K562 (cell line): ENCODE measurements around the gene PIM3. TPM values are rescaled to one million over a fixed set of nuclear protein-coding genes. Genes with fewer than 3 reads are reported as not detected.

Experiments
- CAMTA2 ChIP-seq: fragments of 250-450 bp; sonication (Bioruptor Pico); conservative IDR thresholded peaks from 2 replicates; pipeline ENCODE4 v1.5.1; 2022
- CHD4 ChIP-seq: fragments of 200-600 bp; sonication (generic); IDR thresholded peaks from 3 replicates; pipeline ENCODE4 v1.6.1; 2012; ENCODE audit warnings: low read depth, mild to moderate bottlenecking, mixed read lengths, low read length, inconsistent platforms; ENCODE audit not compliant: insufficient read depth, insufficient replicate concordance, poor library complexity, severe bottlenecking
- CTCFL ChIP-seq: IDR thresholded peaks from 2 replicates; pipeline ENCODE4 v1.6.1; 2011; ENCODE audit warnings: borderline replicate concordance, low read depth, mild to moderate bottlenecking, moderate library complexity, low read length; ENCODE audit not compliant: insufficient read depth, poor library complexity, severe bottlenecking
- DNMT1 ChIP-seq: fragments of 450-650 bp; IDR thresholded peaks from 2 replicates; pipeline ENCODE4 v1.6.1; 2016; ENCODE audit warnings: antibody characterized with exemption, mild to moderate bottlenecking
- GTF2B ChIP-seq: IDR thresholded peaks from 2 replicates; pipeline ENCODE4 v1.6.1; 2011; ENCODE audit not compliant: insufficient read length; ENCODE audit errors: extremely low read depth
- HEY1 ChIP-seq: fragments of 250-450 bp; sonication (Bioruptor Pico); IDR thresholded peaks from 2 replicates; pipeline ENCODE4 v1.5.0; 2020; ENCODE audit warnings: mild to moderate bottlenecking, moderate library complexity, borderline replicate concordance
- HIVEP1 ChIP-seq: fragments of 250-450 bp; sonication (Bioruptor Pico); IDR thresholded peaks from 2 replicates; pipeline ENCODE4 v1.4.0; 2020; ENCODE audit warnings: mild to moderate bottlenecking
- NFE2L1 ChIP-seq: fragments of 450-650 bp; IDR thresholded peaks from 2 replicates; pipeline ENCODE4 v1.6.1; 2016; ENCODE audit warnings: missing genetic modification characterization, low read depth, mild to moderate bottlenecking, missing compliant biosample characterization, moderate library complexity, borderline replicate concordance
- NUFIP1 ChIP-seq: fragments of 450-650 bp; IDR thresholded peaks from 2 replicates; pipeline ENCODE4 v1.6.1; 2018; ENCODE audit not compliant: partially characterized antibody
- PCBP1 ChIP-seq: fragments of 200-400 bp; formaldehyde crosslinking; IDR thresholded peaks from 2 replicates; pipeline ENCODE4 v1.6.1; 2018; ENCODE audit warnings: mild to moderate bottlenecking, low read depth, low read length; ENCODE audit not compliant: poor library complexity, severe bottlenecking
- RBFOX2 ChIP-seq: fragments of 200-400 bp; formaldehyde crosslinking; IDR thresholded peaks from 2 replicates; pipeline ENCODE4 v1.6.1; 2017; ENCODE audit warnings: low read depth, mild to moderate bottlenecking, low read length, moderate library complexity
- SMAD3 ChIP-seq: fragments of 450-650 bp; formaldehyde crosslinking; conservative IDR thresholded peaks from 2 replicates; pipeline ENCODE4 v1.4.0; 2020; ENCODE audit warnings: mild to moderate bottlenecking
- SMARCE1 ChIP-seq: fragments of 450-650 bp; IDR thresholded peaks from 2 replicates; pipeline ENCODE4 v1.7.1; 2016; ENCODE audit warnings: mild to moderate bottlenecking
- SNAPC5 ChIP-seq: fragments of 250-450 bp; sonication (Bioruptor Pico); IDR thresholded peaks from 2 replicates; pipeline ENCODE4 v1.8.0; 2021; ENCODE audit warnings: moderate library complexity, mild to moderate bottlenecking, inconsistent platforms
- SNRNP70 ChIP-seq: fragments of 200-400 bp; formaldehyde crosslinking; optimal IDR thresholded peaks from 2 replicates; pipeline ENCODE3; 2017; ENCODE audit warnings: low read depth, low read length
- SRSF1 ChIP-seq: fragments of 200-400 bp; formaldehyde crosslinking; IDR thresholded peaks from 2 replicates; pipeline ENCODE4 v1.6.1; 2017; ENCODE audit warnings: mild to moderate bottlenecking, low read depth, low read length, moderate library complexity
- TBP ChIP-seq: optimal IDR thresholded peaks from 2 replicates; pipeline ENCODE3; 2011; ENCODE audit warnings: low read depth, low read length, improper control_type of control experiment
- XRCC5 ChIP-seq: fragments of 200-400 bp; formaldehyde crosslinking; IDR thresholded peaks from 2 replicates; pipeline ENCODE4 v1.6.1; 2017; ENCODE audit warnings: low read depth, mild to moderate bottlenecking, low read length
- ZNF134 ChIP-seq: fragments of 250-450 bp; sonication (Bioruptor Pico); conservative IDR thresholded peaks from 2 replicates; pipeline ENCODE4 v1.4.0; 2020
- ZNF197 ChIP-seq: fragments of 200-800 bp; sonication (Bioruptor generic); IDR thresholded peaks from 2 replicates; pipeline ENCODE4 v1.6.1; 2016; ENCODE audit warnings: low read depth, missing genetic modification characterization, missing compliant biosample characterization
- ZNF3 ChIP-seq: fragments of 250-450 bp; sonication (Bioruptor Pico); IDR thresholded peaks from 2 replicates; pipeline ENCODE4 v1.5.0; 2021; ENCODE audit warnings: mild to moderate bottlenecking, moderate library complexity
- ZNF583 ChIP-seq: fragments of 250-450 bp; sonication (Bioruptor Pico); IDR thresholded peaks from 2 replicates; pipeline ENCODE4 v1.4.0; 2020
- ZNF717 ChIP-seq: fragments of 250-450 bp; sonication (Bioruptor Pico); IDR thresholded peaks from 2 replicates; pipeline ENCODE4 v1.5.0; 2021
- polyA plus RNA-seq, 8 experiments: library from polyadenylated mRNA; depleted of rRNA in 4 of 8; stranded (reverse) in 5 of 8; unstranded in 3 of 8; fragments of >200 nt; fragmentation: Nextera tagmentation in 2 of 8; fragmentation: Illumina TruSeq in 1 of 8; extraction: Ambion mirVana in 2 of 8; extraction: Trizol in 1 of 8; gene quantifications; 2 replicates each; pipeline versions ENCODE4 v1.2.1 to v1.2.3, GENCODE V29; 2011 to 2014; ENCODE audit warnings: inconsistent platforms in 1 of 8, missing spikeins in 1 of 8
- total RNA-seq, 7 experiments: library from RNA; depleted of rRNA in 6 of 7; stranded (reverse); fragments of >200 nt in 6 of 7; fragmentation: Illumina TruSeq in 2 of 7; extraction: Trizol in 2 of 7; gene quantifications; 2 replicates each; pipeline versions ENCODE4 v1.2.1 to v1.2.3, GENCODE V29; 2011 to 2021; ENCODE audit warnings: low replicate concordance in 1 of 7

PIM3 gene
- total and polyA plus RNA-seq, 9 of the 15 experiments (the other 6 are each of a cell fraction or from before 2014, with no cell fraction given) = 0.24 to 40.5 (median 5.3) TPM

- TF ChIP-seq NUFIP1 (no peak), NFE2L1 (tag) (no peak), CHD4 (no peak), SNRNP70 (no peak), GTF2B (no peak), CTCFL (peak; percentile 56), HEY1 (CRISPR knock-in tag) (no peak), SMAD3 (CRISPR knock-in tag) (no peak), PCBP1 (peak; percentile 10), CAMTA2 (CRISPR knock-in tag) (no peak), DNMT1 (no peak), HIVEP1 (CRISPR knock-in tag) (no peak), TBP (no peak), ZNF197 (CRISPR knock-in tag) (no peak), ZNF583 (CRISPR knock-in tag) (no peak), ZNF3 (CRISPR knock-in tag) (no peak), SMARCE1 (0 out of 2 replicates have a peak, but pooled peaks have one; percentile 4), RBFOX2 (peak; percentile 81), SNAPC5 (CRISPR knock-in tag) (no peak), ZNF134 (CRISPR knock-in tag) (no peak), ZNF717 (CRISPR knock-in tag) (no peak), SRSF1 (no peak), XRCC5 (no peak)
These were observed 2.4 kb downstream of the PIM3 start (continued) for GRCh38 chr22:49962751-49963646.
